K562 (cell line): ENCODE results near the gene CCPG1.

Experiments used
- KDM5B ChIP-seq: fragments of 200-600 bp; sonication (generic); IDR thresholded peaks from 2 replicates; pipeline ENCODE4 v1.6.1; 2012; ENCODE audit warnings: low read depth, mild to moderate bottlenecking, moderate library complexity, low read length, control low read depth, inconsistent platforms; ENCODE audit not compliant: insufficient replicate concordance
- KLF16 ChIP-seq: IDR thresholded peaks from 2 replicates; pipeline ENCODE4 v1.6.1; 2016; ENCODE audit warnings: antibody characterized with exemption
- MIER1 ChIP-seq: fragments of 450-650 bp; IDR thresholded peaks from 2 replicates; pipeline ENCODE4 v1.6.1; 2016; ENCODE audit warnings: antibody characterized with exemption, mild to moderate bottlenecking, low read depth
- PTBP1 ChIP-seq: fragments of 200-400 bp; formaldehyde crosslinking; IDR thresholded peaks from 2 replicates; pipeline ENCODE4 v1.6.1; 2017; ENCODE audit warnings: low read depth, low read length
- SMARCE1 ChIP-seq: fragments of 450-650 bp; IDR thresholded peaks from 2 replicates; pipeline ENCODE4 v1.7.1; 2016; ENCODE audit warnings: mild to moderate bottlenecking
- SRF ChIP-seq, 2 experiments: fragments of 250-450, 450-650 bp in 1 of 2; sonication (Bioruptor Pico) in 1 of 2; sonication (generic) in 1 of 2; formaldehyde crosslinking; IDR thresholded peaks; 2 replicates each; pipeline versions ENCODE4 v1.5.0 to v1.5.1; 2020 to 2022; ENCODE audit warnings: mild to moderate bottlenecking in 1 of 2, missing genetic modification reagents in 1 of 2
- THAP7 ChIP-seq: fragments of 250-450 bp; sonication (Bioruptor Pico); IDR thresholded peaks from 2 replicates; pipeline ENCODE4 v1.5.0; 2021
- TF ChIP-seq, protein P1 (sequence below), 3 experiments: IDR thresholded peaks in 2 of 3; conservative IDR thresholded peaks in 1 of 3; 2 replicates each; pipeline ENCODE4 v1.5.1; 2011 to 2012; ENCODE audit warnings: low read length in 3 of 3, mild to moderate bottlenecking in 3 of 3, control low read depth in 2 of 3, improper control_type of control experiment in 1 of 3, inconsistent platforms in 1 of 3, low read depth in 1 of 3, mixed read lengths in 1 of 3, moderate library complexity in 1 of 3; ENCODE audit not compliant: insufficient read depth in 2 of 3

- TF ChIP-seq, protein P1, sequence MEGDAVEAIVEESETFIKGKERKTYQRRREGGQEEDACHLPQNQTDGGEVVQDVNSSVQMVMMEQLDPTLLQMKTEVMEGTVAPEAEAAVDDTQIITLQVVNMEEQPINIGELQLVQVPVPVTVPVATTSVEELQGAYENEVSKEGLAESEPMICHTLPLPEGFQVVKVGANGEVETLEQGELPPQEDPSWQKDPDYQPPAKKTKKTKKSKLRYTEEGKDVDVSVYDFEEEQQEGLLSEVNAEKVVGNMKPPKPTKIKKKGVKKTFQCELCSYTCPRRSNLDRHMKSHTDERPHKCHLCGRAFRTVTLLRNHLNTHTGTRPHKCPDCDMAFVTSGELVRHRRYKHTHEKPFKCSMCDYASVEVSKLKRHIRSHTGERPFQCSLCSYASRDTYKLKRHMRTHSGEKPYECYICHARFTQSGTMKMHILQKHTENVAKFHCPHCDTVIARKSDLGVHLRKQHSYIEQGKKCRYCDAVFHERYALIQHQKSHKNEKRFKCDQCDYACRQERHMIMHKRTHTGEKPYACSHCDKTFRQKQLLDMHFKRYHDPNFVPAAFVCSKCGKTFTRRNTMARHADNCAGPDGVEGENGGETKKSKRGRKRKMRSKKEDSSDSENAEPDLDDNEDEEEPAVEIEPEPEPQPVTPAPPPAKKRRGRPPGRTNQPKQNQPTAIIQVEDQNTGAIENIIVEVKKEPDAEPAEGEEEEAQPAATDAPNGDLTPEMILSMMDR (IDR thresholded peaks at IDR 0.05 in 2 of 3, conservative IDR thresholded peaks at IDR 0.05 in 1 of 3; ENCODE audit: insufficient read depth in 2 of 3, low read depth in 1 of 3, low read length in 3 of 3): no peak
- TF ChIP-seq KDM5B (no peak), SRF (CRISPR knock-in tag; IDR thresholded peaks at IDR 0.05) (no peak), SMARCE1 (no peak), KLF16 (no peak), PTBP1 (no peak), THAP7 (CRISPR knock-in tag) (no peak), MIER1 (no peak)
Observed at GRCh38 chr15:55327387-55327786, 80.8 kb downstream of the CCPG1 start.
